Breast epithelium (tissue), 4 donors: ENCODE data around the gene SH3BP1. TPM values are rescaled to one million over a fixed set of nuclear protein-coding genes. Genes with fewer than 3 reads are reported as not detected.

ENCODE experiments used
- DNase-seq, 2 donors: peaks; one replicate each; pipeline ENCODE4 v3.0.0-alpha.2; 2019; ENCODE audit warnings: low spot score in 2 of 2
- H3K27ac ChIP-seq, 2 donors: fragments of 200-600 bp; sonication (generic) in 1 of 2; one replicate each; pipeline ENCODE4 v1.5.1; 2016 to 2019; ENCODE audit warnings: mild to moderate bottlenecking in 1 of 2
- H3K27me3 ChIP-seq, 2 donors: fragments of 200-600 bp; sonication (generic) in 1 of 2; one replicate each; pipeline versions ENCODE4 v1.5.1 to v1.6.0; 2017 to 2019; ENCODE audit warnings: control low read depth in 1 of 2, mild to moderate bottlenecking in 1 of 2
- H3K36me3 ChIP-seq: fragments of 200-600 bp; one replicate; pipeline ENCODE4 v1.5.1; 2019
- H3K4me1 ChIP-seq, 2 donors: fragments of 200-600 bp; sonication (generic); one replicate each; pipeline ENCODE4 v1.5.1; 2016 to 2019; ENCODE audit warnings: control low read depth in 1 of 2
- H3K4me3 ChIP-seq, 3 donors: fragments of 200-600 bp; sonication (generic); 1 replicate in 2 of 3; 2 replicates in 1 of 3; pipeline ENCODE4 v1.5.1; 2016 to 2019; ENCODE audit warnings: mild to moderate bottlenecking in 3 of 3, moderate library complexity in 2 of 3
- H3K9me3 ChIP-seq, 2 donors: fragments of 200-600 bp; sonication (generic) in 1 of 2; one replicate each; pipeline ENCODE4 v1.5.1; 2016 to 2019; ENCODE audit warnings: control low read depth in 1 of 2
- POLR2A ChIP-seq: fragments of 450-650 bp; IDR thresholded peaks from one replicate; pipeline ENCODE4 v1.6.1; 2016; ENCODE audit warnings: antibody characterized with exemption, mild to moderate bottlenecking, moderate library complexity
- POLR2AphosphoS5 ChIP-seq, 3 donors: sonication (generic); formaldehyde crosslinking; IDR thresholded peaks; one replicate each; pipeline ENCODE4 v1.6.1; 2017; ENCODE audit warnings: antibody characterized with exemption in 3 of 3
- intact Hi-C: fragments of 100-400 bp; cut with DNase I; formaldehyde crosslinking; loops from one replicate; pipeline ENCODE4 v1.15.1; 2023; ENCODE audit warnings: low total_unique reads
- total RNA-seq, 3 donors: library from RNA; depleted of rRNA; stranded (reverse); fragments of >200 nt; gene quantifications; one replicate each; pipeline ENCODE4 v1.1.0, GENCODE V29; 2016
- TF ChIP-seq, protein P1 (sequence below), 3 donors: fragments of 450-650 bp; IDR thresholded peaks; one replicate each; pipeline ENCODE4 v1.5.1; 2016 to 2017; ENCODE audit warnings: antibody characterized with exemption in 3 of 3, mild to moderate bottlenecking in 3 of 3, moderate library complexity in 3 of 3

SH3BP1 gene
- total RNA-seq, 3 donors from 2014 or later, result 3.8 to 8.8 (median 7.3) TPM

DNA sequence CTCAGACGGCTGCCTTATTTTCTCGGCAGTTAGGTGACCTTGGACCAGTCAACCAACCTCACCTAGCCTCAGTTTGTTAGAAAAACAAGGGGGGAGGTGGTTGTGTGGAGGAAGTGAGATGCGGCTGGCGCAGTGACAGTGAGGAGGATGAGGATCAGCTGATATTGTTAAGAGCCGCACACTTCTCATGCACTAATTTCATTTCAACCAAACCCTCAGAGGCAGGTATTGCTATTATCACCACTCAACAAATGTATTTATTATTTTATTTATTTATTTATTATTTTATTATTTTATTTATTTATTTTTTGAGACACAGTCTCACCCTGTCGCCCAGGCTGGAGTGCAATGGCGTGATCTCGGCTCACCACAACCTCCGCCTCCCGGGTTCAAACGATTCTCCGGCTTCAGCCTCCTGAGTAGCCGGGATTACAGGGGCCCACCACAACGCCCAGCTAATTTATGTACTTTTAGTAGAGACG lies 38.1 kb downstream of the SH3BP1 start:
- Histone ChIP-seq H3K9me3 (no peaks in the 10 kb centered on the region), H3K36me3 (no peaks in the 10 kb centered on the region), H3K27me3 (no peaks in the 10 kb centered on the region), H3K27ac (peak overlapping the region; percentile 93 to 95), H3K4me3 (peak overlapping the region; percentile 53 to 80 (median 67)), H3K4me1 (peaks cover 0 to 27% of the 10 kb centered on the region in 2 donors)
- no peak for DNase-seq
- intact Hi-C loops, result no loop called here
- no peak for TF ChIP-seq POLR2A
- TF ChIP-seq, protein P1, sequence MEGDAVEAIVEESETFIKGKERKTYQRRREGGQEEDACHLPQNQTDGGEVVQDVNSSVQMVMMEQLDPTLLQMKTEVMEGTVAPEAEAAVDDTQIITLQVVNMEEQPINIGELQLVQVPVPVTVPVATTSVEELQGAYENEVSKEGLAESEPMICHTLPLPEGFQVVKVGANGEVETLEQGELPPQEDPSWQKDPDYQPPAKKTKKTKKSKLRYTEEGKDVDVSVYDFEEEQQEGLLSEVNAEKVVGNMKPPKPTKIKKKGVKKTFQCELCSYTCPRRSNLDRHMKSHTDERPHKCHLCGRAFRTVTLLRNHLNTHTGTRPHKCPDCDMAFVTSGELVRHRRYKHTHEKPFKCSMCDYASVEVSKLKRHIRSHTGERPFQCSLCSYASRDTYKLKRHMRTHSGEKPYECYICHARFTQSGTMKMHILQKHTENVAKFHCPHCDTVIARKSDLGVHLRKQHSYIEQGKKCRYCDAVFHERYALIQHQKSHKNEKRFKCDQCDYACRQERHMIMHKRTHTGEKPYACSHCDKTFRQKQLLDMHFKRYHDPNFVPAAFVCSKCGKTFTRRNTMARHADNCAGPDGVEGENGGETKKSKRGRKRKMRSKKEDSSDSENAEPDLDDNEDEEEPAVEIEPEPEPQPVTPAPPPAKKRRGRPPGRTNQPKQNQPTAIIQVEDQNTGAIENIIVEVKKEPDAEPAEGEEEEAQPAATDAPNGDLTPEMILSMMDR (IDR thresholded peaks at IDR 0.05), result no peak
- no peak for TF ChIP-seq POLR2AphosphoS5 (IDR thresholded peaks at IDR 0.05)

DNA sequence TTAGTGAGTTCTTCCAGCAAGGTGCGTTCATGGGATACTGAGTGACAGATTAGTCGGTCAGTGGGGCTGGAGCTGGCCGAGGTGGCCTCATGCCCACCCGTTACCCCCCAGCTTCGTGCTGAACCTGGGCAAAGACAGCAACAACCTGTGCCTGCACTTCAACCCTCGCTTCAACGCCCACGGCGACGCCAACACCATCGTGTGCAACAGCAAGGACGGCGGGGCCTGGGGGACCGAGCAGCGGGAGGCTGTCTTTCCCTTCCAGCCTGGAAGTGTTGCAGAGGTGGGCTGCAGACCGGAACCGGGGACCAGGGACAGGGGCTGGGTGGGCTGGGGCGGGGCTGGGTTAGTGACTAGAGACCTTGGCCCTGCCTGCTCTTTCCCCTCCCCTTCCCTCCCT lies 38.9 kb downstream of the SH3BP1 start:
- Histone ChIP-seq H3K9me3 (no peaks in the 10 kb centered on the region), H3K4me3 (no peak overlapping the region)

DNA sequence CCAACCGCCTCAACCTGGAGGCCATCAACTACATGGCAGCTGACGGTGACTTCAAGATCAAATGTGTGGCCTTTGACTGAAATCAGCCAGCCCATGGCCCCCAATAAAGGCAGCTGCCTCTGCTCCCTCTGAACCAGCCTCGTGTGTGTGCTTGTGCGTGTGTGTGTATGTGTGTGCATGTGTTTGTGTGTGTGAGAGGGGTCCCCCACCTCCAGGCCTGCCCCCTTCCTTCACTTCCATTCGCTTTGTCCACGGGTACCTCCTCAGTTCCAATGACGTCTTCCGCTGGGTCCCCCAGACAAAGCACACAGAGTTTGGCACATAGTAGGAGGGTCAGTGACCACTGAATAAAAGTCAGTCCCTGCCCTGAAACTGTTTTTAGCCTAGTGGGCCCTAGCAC lies 40.2 kb downstream of the SH3BP1 start:
- DNase-seq, result no peak
- H3K4me3 ChIP-seq, result no peak overlapping the region
- H3K36me3 ChIP-seq, result no peaks in the 10 kb centered on the region
- no peaks in the 10 kb centered on the region for H3K9me3 ChIP-seq
- H3K4me1 ChIP-seq, result peaks cover 0 to 21% of the 10 kb centered on the region in 2 donors
- intact Hi-C loops, result no loop called here
- no peaks in the 10 kb centered on the region for H3K27me3 ChIP-seq
- TF ChIP-seq POLR2AphosphoS5 (IDR thresholded peaks at IDR 0.05), result no peak
- TF ChIP-seq, protein P1 (IDR thresholded peaks at IDR 0.05), result no peak
- no peak for TF ChIP-seq POLR2A
- no peak overlapping the region for H3K27ac ChIP-seq

More for the DNA sequence above, 38.9 kb downstream of the SH3BP1 start:
- no peak for DNase-seq
- Histone ChIP-seq H3K36me3 (no peaks in the 10 kb centered on the region), H3K4me1 (peaks cover 0 to 27% of the 10 kb centered on the region in 2 donors), H3K27me3 (no peaks in the 10 kb centered on the region), H3K27ac (peak overlapping the region; percentile 33 to 93)
- TF ChIP-seq, protein P1 (IDR thresholded peaks at IDR 0.05), result no peak
- TF ChIP-seq POLR2AphosphoS5 (IDR thresholded peaks at IDR 0.05), result no peak
- no peak for TF ChIP-seq POLR2A
- intact Hi-C loops, result no loop called here

DNA sequence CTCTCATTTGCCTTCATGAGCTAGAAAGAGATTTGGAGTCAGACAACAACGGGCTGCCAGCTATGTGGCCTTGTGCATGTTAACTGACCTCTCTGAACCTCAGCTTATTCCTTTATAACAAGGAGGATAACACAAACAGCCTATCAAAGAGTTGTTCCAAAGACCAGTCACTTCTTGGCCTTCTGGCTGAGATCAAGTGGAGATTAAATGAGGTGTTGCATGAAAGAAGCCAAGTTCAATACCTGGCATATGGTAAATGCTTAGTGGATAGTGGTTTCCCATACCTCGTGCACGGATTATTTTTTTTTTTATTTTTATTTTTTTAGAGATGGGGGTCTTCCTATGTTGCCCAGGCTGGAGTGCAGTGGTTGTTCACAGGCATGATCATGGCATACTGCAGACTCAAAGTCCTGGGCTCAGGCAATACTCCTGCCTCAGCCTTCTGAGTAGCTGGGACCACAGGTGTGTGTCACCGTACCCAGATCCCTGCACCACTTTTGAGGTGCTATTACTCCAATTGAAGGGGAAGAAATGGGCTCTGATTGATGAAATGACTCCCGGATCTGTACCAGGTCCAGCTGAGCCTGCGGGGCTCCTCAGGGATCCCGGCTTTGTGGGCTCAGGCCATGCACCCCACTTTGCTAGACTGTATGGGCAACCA lies 40.9 kb downstream of the SH3BP1 start:
- no peak for DNase-seq
- H3K36me3 ChIP-seq, result no peaks in the 10 kb centered on the region
- H3K27ac ChIP-seq, result no peak overlapping the region
- no peaks in the 10 kb centered on the region for H3K9me3 ChIP-seq
- no peak overlapping the region for H3K4me3 ChIP-seq
- H3K4me1 ChIP-seq, result peaks cover 0 to 16% of the 10 kb centered on the region in 2 donors
- TF ChIP-seq POLR2A, result no peak
- TF ChIP-seq POLR2AphosphoS5 (IDR thresholded peaks at IDR 0.05), result no peak
- TF ChIP-seq, protein P1 (IDR thresholded peaks at IDR 0.05), result no peak
- no peaks in the 10 kb centered on the region for H3K27me3 ChIP-seq
- intact Hi-C loops, result no loop called here

DNA sequence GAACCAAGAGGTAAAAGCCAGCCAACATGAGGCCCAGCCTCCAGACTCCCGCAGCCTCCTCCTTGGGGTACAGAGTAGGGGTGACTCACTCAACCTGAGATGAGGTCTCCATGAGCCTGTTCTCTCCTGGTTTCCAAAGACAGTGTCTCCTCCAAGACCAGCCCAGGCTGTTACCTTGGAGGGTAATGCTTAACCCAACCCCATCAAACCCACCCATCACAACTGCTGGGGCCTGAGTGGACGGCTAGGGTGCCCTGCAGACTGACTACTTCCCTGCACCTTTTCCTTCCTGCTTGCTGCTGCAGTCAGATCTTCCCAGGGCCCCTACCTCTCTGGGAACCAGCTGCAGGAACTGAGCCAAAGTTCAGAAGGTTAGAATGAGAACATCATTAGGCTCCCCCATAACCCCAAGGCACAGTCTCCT lies 41.5 kb downstream of the SH3BP1 start:
- Histone ChIP-seq H3K9me3 (no peaks in the 10 kb centered on the region), H3K27me3 (no peaks in the 10 kb centered on the region), H3K4me3 (no peak overlapping the region), H3K27ac (peak overlapping the region in 1 of 2 donors; percentile 16), H3K36me3 (no peaks in the 10 kb centered on the region), H3K4me1 (peaks cover 0 to 19% of the 10 kb centered on the region in 2 donors)
- intact Hi-C loops, result no loop called here
- DNase-seq, result no peak
- TF ChIP-seq POLR2AphosphoS5 (IDR thresholded peaks at IDR 0.05) (no peak), POLR2A (no peak)
- TF ChIP-seq, protein P1 (IDR thresholded peaks at IDR 0.05), result no peak
